Peyer's patch (tissue), 4 donors: ENCODE data around the gene PPP1CA.

Experiments used
- POLR2A ChIP-seq, 2 donors: fragments of 450-650 bp; IDR thresholded peaks; one replicate each; pipeline ENCODE4 v1.5.1; 2017; ENCODE audit warnings: antibody characterized with exemption in 2 of 2, mild to moderate bottlenecking in 2 of 2, moderate library complexity in 2 of 2
- TF ChIP-seq, protein P1 (sequence below), 6 experiments: fragments of 450-650 bp in 4 of 6; fragments of 200-600 bp in 2 of 6; sonication (generic) in 1 of 6; IDR thresholded peaks; one replicate each; pipeline ENCODE4 v1.5.1; 2017 to 2019; ENCODE audit warnings: antibody characterized with exemption in 6 of 6, mild to moderate bottlenecking in 3 of 6, moderate library complexity in 1 of 6

DNA sequence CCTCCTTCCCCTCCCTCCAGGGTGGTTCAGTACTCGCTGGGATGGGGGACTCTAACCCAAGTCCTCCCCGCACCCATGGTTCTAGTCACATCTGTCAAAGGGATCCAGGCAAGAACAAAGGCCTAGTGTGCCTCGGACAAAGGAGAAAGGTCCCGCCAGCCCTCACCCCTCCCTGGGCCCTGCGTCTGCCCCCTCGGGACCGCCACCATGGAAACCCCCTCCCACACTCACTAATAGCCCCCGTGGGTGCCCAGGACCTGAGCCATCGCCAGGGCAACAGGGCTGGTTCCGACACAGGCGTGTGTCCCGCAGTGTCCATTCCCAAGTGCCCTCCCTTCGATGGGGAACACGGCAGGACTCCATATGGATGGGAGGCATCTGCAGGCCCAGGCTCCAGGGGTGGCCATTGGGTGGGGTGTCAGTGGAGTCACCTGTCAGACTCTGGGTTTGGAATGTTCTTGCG, 8.7 kb upstream of the PPP1CA start:
- TF ChIP-seq, protein P1, sequence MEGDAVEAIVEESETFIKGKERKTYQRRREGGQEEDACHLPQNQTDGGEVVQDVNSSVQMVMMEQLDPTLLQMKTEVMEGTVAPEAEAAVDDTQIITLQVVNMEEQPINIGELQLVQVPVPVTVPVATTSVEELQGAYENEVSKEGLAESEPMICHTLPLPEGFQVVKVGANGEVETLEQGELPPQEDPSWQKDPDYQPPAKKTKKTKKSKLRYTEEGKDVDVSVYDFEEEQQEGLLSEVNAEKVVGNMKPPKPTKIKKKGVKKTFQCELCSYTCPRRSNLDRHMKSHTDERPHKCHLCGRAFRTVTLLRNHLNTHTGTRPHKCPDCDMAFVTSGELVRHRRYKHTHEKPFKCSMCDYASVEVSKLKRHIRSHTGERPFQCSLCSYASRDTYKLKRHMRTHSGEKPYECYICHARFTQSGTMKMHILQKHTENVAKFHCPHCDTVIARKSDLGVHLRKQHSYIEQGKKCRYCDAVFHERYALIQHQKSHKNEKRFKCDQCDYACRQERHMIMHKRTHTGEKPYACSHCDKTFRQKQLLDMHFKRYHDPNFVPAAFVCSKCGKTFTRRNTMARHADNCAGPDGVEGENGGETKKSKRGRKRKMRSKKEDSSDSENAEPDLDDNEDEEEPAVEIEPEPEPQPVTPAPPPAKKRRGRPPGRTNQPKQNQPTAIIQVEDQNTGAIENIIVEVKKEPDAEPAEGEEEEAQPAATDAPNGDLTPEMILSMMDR (IDR thresholded peaks at IDR 0.05) = no peak
- no peak for TF ChIP-seq POLR2A (IDR thresholded peaks at IDR 0.05)
